Frontal cortex (tissue), 4 donors: ENCODE measurements around the gene EMC6. TPM values are rescaled to one million over a fixed set of nuclear protein-coding genes. Genes with fewer than 3 reads are reported as not detected.
A peak's percentile ranks its signal among the peaks of the same experiment; 100 is the strongest.

Experiments
- DNase-seq, 2 donors: peaks; one replicate each; pipeline ENCODE4 v3.0.0; 2012; ENCODE audit warnings: low spot score in 2 of 2
- FAIRE-seq: peaks from 2 replicates; lab custom pipeline; 2012; peaks lifted over from hg19 to GRCh38; lab: Jason Lieb, UNC
- total RNA-seq: library from RNA; depleted of rRNA; stranded (reverse); fragments of >200 nt; gene quantifications from one replicate; pipeline ENCODE4 v1.2.3, GENCODE V29; 2014
- donor health status: control.
- donor health status: control.
- donor health status: control.

Gene EMC6
- total RNA-seq, 1 donor from 2014 or later = 7.3 TPM

DNA sequence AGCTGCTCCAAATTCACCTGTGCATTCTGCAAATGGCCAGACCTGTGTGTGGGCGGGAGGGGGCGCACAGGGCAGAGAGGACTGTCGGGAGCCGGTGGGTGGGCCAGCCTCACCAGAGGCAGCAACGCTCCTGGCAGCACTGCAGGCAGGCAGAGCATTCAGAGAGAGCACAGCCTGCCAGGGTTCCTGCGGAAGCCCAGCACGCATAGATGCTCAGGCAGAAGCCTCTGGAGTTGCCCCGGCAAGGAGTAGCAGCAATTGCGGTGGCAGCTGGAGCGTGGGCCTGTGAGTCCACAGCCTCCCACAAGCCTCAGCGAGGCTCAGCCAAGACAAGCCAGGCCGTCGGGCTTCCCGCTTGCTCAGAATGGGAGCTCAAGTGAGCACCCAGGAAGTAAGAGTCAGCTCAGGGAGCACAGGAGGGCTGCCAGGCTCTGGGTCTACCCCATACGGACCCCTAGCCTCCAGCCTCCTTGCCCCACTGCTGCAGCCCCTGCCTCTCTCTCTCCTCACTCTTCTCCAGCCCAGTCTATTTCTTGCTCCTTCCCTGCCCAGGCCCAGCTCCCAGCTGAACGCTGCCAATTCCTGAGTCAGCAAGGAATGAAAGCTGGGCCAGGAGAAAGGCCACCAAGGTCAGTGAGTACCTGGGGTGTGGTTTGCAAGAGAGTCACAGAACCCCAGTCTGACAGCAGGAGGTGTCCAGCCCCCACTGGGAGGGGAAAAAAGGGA lies 9.6 kb downstream of the EMC6 start:
- DNase-seq (no peak), FAIRE-seq (no peak)

DNA sequence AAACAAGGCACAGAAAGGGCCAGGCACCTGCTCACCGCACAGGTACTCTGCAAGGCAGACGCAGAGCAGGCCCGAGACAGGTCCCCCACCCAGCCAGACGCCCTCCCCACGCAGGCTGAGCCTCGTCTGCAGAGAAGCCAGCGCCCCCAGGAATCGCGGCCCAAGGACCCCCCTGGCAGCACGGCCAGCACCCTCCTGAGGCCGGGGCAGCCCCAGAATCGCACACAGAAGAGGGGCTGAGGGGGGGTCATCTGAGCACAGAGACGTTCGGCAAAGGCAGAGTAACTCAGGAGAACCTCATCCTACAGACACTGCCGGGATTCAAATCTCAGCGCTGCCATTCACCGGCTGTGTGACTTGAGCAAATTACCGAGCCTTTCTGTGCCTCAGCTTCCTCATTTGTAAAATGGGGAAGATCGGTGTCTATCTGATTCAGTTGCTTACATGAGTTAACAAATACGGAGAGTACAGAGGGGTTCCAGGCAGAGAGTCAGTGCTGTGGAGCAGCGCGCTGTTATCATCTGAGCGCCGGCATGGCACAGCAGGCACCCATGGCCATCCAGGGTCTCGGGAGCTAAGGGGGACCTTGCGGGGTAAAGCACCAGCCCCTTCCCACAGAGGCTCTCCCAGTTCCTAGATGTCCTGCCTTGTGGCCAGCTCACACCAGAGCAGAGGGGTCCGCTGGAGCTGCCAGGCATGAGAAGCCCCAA lies 10.4 kb downstream of the EMC6 start:
- FAIRE-seq (no peak), DNase-seq (no peak)

DNA sequence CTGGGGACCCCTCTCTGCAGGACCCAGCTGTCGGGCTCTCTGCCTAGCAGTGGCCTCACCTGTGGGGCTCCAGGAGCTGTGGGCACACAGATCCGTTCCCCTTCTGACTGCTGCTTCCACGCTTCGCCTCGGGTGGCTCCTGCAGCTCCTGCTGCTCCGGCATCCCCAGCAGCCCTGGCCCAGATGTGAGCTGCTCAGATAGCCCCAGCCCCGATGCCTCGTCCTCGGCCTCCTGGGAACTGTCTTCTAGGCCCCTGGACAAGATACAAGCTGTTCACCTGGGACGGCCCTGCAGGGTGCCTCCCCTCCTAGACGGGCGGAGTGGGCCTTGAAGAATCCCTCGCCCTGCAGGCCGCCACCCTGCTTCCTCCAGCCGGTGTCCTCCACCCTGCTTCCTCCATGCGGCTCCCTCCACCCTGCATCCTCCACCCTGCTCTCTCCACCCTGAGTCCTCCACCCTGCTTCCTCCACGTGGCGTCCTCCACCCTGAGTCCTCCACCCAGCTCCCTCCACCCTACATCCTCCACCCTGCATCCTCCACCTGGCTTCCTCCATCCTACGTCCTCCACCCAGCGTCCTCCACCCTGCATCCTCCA lies 11.0 kb downstream of the EMC6 start:
- DNase-seq = no peak
- FAIRE-seq = no peak

DNA sequence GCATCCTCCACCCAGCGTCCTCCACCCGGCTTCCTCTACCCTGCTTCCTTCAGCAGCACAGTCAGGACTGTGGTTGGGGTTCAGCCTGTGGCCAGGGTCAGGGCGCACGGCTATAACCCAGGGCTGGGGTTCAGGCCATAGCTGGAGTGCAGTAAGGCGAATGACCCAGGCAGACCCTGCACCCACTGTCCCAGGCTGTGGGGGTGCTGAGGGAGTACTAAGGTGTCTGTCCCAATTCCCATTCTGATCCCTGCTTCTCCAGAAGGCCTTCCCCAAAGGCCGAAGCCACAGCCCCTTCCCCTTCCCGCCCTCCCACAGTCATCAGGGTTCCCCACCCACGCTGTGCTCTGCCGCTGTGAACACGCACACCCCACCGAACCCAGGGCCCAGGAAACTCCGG lies 12.4 kb downstream of the EMC6 start:
- DNase-seq (no peak), FAIRE-seq (no peak)

DNA sequence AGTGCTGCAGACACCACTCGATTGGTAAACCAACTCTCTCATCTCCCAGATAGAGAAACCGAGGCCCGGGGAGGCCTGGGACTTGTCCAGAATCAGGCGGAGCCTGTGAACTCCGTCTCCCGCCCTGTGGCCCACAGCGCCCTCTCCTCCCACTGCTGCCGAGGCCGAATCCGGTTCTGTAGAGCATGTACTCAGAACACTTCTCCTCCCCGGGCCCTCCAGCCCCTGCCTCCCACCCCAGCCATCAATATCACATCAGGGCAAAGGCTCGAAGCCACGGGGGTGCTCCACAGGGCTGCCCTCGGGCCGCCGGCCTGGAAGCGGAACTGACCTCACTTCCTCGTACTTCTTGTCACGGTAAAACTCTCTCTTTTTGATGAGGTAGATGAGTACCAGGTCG lies 13.0 kb downstream of the EMC6 start:
- DNase-seq (no peak), FAIRE-seq (no peak)

DNA sequence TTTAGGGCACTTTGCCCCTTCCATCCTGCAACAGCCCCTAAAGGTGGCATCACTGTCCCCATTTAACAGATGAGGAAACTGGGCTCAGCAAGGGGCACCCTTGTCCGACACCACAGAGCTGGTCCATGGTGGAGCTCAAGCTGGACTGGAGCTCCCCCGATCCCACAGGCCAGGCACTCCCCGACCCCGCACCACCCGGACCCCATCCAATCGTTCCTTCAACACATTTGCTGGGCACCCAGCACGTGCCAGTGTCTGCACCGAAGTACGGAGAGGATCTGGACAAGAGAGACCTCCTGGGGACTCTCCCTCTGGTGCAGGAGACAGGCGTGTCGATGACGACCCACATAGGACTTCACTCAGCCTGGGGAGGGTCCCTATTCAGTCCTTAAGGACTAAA lies 13.4 kb downstream of the EMC6 start:
- FAIRE-seq (no peak), DNase-seq (no peak)

DNA sequence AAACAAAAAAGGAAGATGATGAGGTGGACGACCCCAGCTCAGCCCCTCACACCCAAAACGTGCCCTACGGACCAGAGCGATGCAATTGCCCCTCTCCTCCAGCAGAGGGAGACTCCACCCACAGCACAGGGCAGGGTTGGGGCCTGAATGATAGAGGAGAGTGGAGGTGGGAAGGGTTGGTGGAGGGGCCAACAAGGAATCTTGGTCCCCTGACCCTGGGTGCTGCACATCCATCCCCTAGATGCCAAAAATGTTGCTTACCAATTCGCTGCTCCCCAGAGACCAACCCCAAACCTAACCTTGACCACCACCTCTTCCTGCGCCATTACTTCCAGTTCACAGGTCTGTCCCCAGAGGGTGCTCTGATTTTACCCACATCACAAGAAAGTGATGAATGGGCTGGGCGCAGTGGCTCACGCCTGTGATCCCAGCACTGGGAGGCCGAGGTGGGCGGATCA lies 14.5 kb downstream of the EMC6 start:
- FAIRE-seq (no peak), DNase-seq (peak; percentile 64 to 74)

DNA sequence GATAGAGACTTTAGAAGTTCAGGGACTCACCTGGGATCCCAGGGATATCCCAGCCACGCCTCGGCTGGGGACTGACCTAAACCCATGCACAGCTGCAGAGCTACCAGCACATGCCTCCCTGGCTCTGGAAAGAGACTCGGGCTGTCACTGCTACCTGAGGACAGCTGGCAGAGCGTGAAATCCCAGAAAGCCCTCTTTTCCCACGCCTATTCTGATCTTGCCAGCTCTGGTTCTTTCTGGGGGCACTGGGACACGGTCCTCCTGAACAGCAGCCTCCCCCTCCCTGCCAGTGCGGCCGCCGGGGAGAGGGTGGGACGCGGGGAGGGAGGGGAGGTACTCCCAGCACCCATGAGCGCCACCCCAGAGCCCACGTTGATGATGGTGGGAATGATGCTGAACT lies 16.6 kb downstream of the EMC6 start:
- DNase-seq = no peak
- FAIRE-seq = no peak

DNA sequence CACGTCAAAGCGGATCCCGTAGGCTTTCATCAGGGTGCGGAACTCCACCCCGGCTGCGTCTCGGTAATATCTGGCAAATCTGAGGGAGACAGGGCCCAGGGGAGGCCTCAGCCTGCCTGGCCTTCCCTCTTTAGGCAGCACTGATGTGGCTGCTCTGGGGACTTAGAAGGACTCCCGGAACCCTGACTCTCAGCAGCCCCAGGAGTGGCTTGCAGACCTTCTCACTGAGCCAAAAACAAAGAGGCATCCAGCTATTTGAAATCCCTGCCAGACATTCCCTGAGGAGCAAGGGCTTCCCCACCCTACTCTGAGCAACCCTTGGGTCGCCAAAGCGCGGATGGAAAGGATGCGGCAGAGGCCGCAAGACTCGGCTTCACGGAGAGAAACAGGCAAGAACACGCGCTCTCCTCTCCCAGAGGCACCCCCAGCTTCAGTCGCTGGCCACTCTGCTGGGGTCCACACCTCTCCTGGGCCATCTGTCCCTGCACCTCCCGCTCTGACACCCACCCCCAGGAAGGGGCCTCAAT lies 19.5 kb downstream of the EMC6 start:
- DNase-seq = no peak

DNA sequence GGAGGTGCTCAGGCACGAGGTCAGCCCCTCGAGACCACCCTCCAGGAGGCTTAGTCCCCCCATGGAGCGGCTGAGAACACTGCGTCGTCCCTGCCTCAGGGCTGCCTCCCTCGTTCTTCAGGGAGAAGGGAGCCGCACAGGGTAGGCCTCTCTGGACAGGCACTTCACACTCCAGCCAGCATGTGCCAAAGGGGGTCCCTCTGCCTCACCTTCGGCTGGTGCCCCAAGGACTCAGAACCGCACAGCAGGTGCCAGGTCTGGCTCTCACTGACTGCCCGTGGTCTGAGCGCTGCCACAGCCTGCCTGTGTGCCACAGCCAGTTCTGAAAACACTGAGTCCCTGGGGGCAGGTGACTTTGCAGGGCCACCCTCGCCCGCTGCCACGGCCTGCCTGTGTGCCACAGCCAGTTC lies 20.2 kb downstream of the EMC6 start:
- FAIRE-seq = no peak
- DNase-seq = no peak

More for the DNA sequence above, 19.5 kb downstream of the EMC6 start:
- no peak for FAIRE-seq

DNA sequence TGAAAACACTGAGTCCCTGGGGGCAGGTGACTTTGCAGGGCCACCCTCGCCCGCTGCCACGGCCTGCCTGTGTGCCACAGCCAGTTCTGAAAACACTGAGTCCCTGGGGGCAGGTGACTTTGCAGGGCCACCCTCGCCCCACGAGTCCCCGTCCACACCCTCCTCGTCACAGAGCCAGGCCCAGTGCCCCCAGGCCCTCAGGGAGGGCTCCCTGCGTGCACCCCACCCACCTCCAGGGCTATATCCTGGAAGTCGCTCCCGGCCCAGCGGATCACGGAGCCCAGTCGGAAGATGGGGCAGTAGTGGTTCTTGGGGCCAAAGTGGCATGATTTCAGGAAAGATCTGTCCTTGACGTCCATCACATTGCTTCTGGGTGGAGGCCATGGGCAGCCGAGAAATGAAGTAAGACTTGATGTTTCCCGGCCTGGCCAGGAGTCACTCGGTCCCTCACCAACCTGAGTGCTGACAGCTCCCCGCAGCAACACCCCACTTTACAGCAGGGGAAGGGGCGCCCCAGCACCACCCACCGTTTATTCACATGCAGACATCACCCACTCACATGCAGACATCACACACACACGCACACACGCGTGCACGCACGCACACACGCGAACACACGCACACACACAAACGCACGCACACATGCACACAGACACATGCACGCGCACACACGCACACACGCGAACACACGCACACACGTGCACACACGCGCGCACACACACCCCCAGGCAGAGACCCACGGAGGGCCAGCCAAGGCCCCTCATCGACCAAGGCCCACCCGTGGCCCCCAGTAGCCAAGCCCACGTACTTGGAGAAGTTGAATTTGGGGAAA lies 20.9 kb downstream of the EMC6 start:
- FAIRE-seq (no peak), DNase-seq (no peak)

DNA sequence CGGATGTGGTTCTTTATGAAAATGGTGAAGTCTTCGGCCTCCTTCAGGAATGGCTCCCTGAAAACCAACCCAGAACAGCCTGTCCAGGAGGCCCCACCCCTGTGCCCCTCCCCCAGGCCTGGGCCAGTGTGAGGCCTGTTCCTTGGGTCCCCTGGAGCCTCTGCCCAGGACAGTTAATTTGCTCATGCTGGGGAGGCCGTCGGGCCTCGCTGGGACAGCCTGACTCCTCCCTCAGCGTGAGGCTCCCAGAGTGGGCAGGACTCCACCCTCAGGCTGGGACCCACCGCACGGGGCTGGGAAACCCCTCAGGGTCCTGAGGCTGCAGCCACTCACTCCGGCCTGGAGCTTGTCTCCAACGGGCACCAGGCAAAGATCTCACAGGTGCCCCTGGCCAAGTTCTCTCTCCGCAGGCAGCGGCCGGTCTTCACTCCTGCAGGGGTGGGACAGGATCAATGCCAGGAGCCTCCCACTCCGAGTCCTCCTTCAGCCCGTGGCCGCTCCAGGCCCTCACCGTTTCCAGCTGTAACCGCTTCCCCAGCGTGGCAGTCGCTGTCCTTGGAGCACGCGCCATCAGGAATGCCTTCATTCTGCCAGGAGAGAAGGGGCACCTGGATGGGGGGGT lies 21.6 kb downstream of the EMC6 start:
- FAIRE-seq (no peak), DNase-seq (no peak)

DNA sequence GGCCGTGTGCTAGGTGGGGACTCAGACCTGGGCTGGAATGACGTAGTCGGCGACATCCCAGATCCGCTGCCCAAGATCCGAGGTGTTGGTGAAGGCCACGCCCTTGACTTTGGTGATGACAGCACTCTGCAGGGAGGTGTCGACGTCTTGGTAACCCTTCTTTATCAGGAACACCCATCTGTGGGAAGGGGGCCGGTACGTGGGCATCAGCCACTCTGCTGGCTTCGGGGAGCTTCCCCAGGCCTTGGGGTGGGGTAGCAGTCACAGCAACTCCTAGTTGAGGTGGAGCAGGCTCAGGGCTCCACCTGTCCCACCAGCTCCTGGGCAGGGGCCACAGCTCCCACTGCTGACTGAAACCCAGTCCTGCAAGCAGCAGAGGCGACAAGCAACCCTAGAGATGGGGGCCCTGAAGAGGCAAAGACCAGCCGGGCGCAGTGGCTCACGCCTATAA lies 23.0 kb downstream of the EMC6 start:
- DNase-seq = no peak
- FAIRE-seq = no peak

DNA sequence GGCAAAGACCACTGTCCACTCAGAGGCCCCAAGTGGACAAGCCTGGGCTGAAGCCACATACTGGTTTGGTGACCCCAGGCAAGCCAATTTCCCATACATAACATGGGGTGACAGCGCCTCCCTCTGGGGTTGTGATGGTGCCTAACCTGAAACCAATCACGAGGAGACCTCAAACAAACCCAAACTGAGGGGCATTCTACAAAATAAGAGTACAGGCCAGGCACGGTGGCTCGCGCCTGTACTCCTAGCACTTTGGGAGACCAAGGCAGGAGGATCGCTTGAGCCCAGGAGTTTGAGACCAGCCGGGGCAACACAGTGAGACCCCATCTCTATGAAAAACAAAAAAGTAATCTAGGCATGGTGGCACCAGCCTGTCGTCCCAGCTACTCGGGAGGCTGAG lies 23.7 kb downstream of the EMC6 start:
- FAIRE-seq (no peak), DNase-seq (no peak)

DNA sequence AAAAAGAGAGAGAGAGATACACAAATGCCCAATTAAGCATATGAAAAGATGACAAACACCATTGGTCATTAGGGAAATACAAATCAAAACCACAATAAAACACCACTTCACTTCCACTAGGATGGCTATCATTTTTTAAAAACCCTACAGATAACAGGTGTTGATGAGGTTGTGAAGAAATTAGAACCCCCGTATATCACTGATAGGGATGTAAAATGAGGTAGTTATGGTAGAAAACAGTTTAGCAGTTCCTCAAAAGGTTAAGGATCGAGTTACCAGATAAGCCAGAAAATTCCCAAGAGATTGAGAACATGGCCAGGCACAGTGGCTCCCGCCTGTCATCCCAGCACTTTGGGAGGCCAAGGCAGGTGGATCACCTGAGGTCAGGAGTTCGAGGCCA lies 24.5 kb downstream of the EMC6 start:
- no peak for DNase-seq
- no peak for FAIRE-seq

DNA sequence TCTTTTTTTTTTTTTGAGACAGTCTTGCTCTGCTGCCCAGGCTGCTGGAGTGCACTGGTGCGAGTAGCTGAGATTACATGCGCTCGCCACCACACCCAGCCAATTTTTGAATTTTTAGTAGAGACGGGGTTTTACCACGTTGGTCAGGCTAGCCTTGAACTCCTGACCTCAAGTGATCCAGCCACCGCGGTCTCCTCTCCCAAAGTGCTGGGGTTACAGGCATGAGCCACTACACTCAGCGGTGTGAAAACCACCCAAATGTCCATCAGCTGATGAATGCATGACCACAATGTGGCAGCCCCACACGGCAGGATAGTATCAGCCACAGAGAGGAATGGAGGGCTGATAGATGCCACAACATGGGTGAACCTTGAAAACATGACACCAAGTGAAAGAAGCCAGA lies 25.2 kb downstream of the EMC6 start:
- no peak for DNase-seq
- FAIRE-seq = no peak

DNA sequence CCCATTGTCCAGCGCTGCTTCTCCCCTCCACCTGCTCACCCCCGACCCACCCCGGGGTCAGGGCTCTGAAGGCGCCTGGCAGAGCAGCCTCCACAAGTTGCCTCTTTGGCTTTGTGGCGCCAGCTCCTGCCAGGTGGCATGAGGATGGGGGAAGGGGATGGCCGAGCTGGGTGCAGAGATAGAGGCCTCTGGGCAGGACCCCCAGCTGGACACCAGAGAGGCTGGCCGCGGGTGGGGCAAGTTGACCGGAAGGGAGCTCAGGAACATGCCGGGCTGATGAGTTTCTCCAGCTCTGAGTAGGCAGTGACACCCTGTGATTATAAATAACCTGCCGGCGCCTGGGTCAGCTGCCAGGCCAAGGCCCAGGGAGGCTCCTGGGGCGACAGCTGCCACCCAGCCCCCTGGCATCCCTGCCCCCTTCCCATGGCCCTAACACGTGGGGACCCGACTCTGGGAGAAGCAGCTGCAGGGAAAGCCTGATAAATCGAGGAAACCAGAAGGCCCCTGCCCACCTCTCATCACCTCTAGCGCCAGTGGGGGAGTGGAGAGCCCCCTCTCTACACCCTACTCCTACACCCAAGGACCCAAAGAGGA lies 26.6 kb downstream of the EMC6 start:
- FAIRE-seq (no peak), DNase-seq (no peak)

DNA sequence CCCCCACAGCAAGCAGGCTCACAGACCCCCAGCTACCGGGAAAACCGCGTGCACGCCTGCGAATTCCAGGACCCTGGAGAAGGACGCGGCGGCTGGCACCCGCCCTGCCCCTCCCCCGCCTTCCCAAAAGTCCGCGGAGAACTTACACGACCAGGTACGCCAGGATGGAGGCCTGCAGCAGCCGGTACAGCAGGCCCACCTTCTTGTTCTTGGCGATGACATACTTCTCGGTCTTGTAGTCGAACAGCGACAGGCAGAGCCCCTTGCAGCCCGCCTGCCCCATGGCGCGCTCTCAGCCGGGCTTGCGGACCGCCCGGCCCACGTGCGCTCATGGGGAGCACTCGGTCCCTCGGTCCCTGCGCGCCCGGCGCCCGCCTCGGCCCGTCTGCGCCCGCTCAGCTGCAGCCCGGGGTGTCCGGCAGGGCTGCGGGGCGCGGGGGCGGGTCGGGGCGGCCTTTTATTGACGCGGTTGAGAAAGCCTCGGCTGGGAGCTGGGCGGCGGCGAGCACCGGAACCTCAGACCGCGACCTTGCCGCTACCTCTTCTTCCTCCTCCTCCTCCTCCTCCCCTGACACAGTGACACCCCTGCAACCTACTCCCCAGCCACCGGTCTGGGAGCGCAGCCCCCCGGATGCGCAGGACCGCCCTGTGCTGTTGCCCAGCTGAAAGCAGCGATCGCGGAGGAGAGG lies 27.3 kb downstream of the EMC6 start, which contains the start of gene P2RX5:
P2RX5 (minus strand) TSS at position 433 of the 689 bp plus-strand sequence; CDS start at position 283, 150 bp downstream.
- DNase-seq = no peak
- FAIRE-seq = no peak

DNA sequence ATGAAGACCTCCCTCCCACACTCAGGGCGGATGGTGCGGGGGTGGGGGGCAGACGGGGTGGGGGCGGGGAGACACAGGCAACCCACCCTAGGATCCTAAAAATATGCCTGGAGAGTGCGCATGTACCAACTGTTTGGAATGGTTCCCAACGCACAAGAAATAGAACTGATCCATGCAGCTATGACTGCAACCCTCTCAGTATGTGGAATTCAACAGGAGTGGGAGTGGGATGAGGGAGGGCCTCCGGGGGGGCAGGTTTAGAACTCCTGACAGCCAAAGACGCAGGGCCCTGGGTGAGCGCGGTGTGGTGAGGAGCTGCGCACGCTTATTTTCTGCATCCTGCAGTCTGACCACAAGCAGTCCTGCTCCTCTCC lies 28.5 kb downstream of the EMC6 start:
- no peak for FAIRE-seq
- no peak for DNase-seq
